KMS-11 (cell line): Measurements from ENCODE around the gene STAC3.
"Not testable (repeated sequence)": the region's sequence is repeated elsewhere in the genome, so short reads cannot be mapped to it uniquely, and the experiment has no call there.

Experiments used
- H2AFZ ChIP-seq: fragments of 200-600 bp; sonication (generic); 2 replicates; pipeline ENCODE4 v1.6.1; 2016; ENCODE audit warnings: antibody characterized with exemption, mixed run types, low read depth
- H3K27ac ChIP-seq: fragments of 200-600 bp; sonication (generic); 2 replicates; pipeline ENCODE4 v1.6.1; 2016; ENCODE audit warnings: mild to moderate bottlenecking, mixed run types
- H3K27me3 ChIP-seq: fragments of 200-600 bp; sonication (generic); 2 replicates; pipeline ENCODE4 v1.6.1; 2017; ENCODE audit warnings: mild to moderate bottlenecking, low read depth, mixed run types, moderate library complexity; ENCODE audit not compliant: insufficient read depth
- H3K36me3 ChIP-seq: fragments of 200-600 bp; sonication (generic); 2 replicates; pipeline ENCODE4 v1.6.1; 2017; ENCODE audit warnings: mild to moderate bottlenecking, mixed run types; ENCODE audit not compliant: insufficient read depth
- H3K4me1 ChIP-seq: fragments of 200-600 bp; sonication (generic); 2 replicates; pipeline ENCODE4 v1.6.1; 2016; ENCODE audit warnings: mild to moderate bottlenecking, low read depth, mixed run types; ENCODE audit not compliant: poor library complexity, severe bottlenecking
- H3K4me2 ChIP-seq: fragments of 200-600 bp; sonication (generic); 2 replicates; pipeline ENCODE4 v1.7.0; 2016; ENCODE audit warnings: mild to moderate bottlenecking, mixed run types
- H3K4me3 ChIP-seq: fragments of 200-600 bp; sonication (generic); IDR thresholded peaks from 2 replicates; pipeline ENCODE4 v1.6.1; 2017; ENCODE audit warnings: low read depth, low read length, mixed read lengths; ENCODE audit not compliant: insufficient read depth
- H3K79me2 ChIP-seq: fragments of 200-600 bp; sonication (generic); 2 replicates; pipeline ENCODE4 v1.6.1; 2016; ENCODE audit warnings: low read depth, mixed run types; ENCODE audit not compliant: insufficient read depth
- H3K9ac ChIP-seq: fragments of 200-600 bp; sonication (generic); 2 replicates; pipeline ENCODE4 v1.6.1; 2016; ENCODE audit warnings: mild to moderate bottlenecking, mixed run types
- H4K20me1 ChIP-seq: fragments of 200-600 bp; sonication (generic); 2 replicates; pipeline ENCODE4 v1.6.1; 2016; ENCODE audit warnings: mild to moderate bottlenecking, mixed run types; ENCODE audit not compliant: insufficient read depth
- TF ChIP-seq, protein P1 (sequence below): fragments of 200-600 bp; sonication (generic); conservative IDR thresholded peaks from 2 replicates; pipeline ENCODE4 v1.6.1; 2017; ENCODE audit warnings: low read depth, mild to moderate bottlenecking, antibody characterized with exemption, low read length, moderate library complexity, mixed read lengths

The STAC3 gene

DNA sequence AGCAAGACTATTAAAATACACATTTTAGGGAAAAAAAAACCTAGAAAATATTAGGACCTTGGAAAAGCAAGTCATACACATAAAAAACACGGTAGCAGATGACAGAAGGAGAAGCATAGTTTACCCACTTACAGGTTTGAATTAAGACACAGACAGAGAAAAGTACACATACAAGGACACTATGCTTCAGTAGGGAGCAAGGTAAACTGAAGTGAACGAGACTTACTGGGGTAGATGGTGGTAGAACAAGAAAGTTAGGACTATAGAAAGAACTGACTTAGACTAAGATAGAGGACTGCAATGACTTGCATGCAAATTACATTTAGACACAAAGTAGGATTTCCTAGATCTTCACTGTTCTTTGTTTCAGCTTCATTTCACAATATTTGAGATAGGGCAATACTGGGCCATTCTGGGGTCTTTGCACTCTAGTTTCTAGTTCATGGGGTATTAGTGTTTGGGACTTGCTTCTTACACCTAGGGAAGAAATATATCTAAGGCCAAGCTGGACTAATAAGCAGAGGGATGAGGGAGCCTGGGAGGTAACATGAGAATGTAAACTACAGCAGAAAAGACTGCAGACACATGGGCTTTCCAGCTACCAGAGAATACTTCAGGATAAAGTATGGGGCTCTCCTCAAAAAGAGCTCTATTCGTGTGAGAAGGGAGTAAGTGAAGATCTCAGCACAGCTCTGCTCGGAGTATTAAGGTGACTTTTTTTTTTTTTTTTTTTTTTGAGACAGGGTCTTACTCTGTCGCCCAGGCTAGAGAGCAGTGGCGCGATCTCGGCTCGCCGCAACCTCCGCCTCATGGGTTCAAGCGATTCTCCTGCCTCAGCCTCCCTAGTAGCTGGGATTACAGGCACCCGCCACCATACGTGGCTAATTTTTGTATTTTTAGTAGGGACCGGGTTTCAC, 27.7 kb upstream of the STAC3 start:
- H3K4me3 ChIP-seq: no peak overlapping the region
- H3K27me3 ChIP-seq: no peaks in the 10 kb centered on the region
- no peaks in the 10 kb centered on the region for H3K36me3 ChIP-seq
- no peak overlapping the region for H3K27ac ChIP-seq
- no peak overlapping the region for H2AFZ ChIP-seq
- H4K20me1 ChIP-seq: no peaks in the 10 kb centered on the region
- no peaks in the 10 kb centered on the region for H3K79me2 ChIP-seq
- no peaks in the 10 kb centered on the region for H3K4me1 ChIP-seq
- no peak overlapping the region for H3K4me2 ChIP-seq
- H3K9ac ChIP-seq: no peak overlapping the region
- TF ChIP-seq, protein P1, sequence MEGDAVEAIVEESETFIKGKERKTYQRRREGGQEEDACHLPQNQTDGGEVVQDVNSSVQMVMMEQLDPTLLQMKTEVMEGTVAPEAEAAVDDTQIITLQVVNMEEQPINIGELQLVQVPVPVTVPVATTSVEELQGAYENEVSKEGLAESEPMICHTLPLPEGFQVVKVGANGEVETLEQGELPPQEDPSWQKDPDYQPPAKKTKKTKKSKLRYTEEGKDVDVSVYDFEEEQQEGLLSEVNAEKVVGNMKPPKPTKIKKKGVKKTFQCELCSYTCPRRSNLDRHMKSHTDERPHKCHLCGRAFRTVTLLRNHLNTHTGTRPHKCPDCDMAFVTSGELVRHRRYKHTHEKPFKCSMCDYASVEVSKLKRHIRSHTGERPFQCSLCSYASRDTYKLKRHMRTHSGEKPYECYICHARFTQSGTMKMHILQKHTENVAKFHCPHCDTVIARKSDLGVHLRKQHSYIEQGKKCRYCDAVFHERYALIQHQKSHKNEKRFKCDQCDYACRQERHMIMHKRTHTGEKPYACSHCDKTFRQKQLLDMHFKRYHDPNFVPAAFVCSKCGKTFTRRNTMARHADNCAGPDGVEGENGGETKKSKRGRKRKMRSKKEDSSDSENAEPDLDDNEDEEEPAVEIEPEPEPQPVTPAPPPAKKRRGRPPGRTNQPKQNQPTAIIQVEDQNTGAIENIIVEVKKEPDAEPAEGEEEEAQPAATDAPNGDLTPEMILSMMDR: no peak

- Histone ChIP-seq H2AFZ (no peak overlapping the region), H4K20me1 (no peaks in the 10 kb centered on the region), H3K27me3 (no peaks in the 10 kb centered on the region), H3K27ac (no peak overlapping the region), H3K9ac (no peak overlapping the region), H3K4me2 (no peak overlapping the region), H3K36me3 (no peaks in the 10 kb centered on the region), H3K79me2 (no peaks in the 10 kb centered on the region), H3K4me1 (no peaks in the 10 kb centered on the region), H3K4me3 (no peak overlapping the region)
- TF ChIP-seq, protein P1: peak; percentile 62
These were observed 26.1 kb upstream of the STAC3 start for GRCh38 chr12:57276935-57277563.

DNA sequence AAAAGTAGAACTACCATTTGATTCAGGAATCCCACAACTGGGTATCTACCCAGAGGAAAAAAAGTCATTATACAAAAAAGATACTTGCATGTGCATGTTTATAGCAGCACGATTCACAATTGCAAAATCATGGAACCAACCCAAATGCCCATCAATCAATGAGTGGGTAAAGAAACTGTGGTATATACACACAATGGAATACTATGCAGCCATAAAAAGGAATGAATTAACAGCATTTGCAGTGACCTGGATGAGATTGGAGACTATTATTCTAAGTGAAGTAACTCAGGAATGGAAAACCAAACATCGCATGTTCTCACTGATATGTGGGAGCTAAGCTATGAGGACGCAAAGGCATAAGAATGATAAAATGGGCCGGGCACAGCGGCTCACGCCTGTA, 25.2 kb upstream of the STAC3 start:
- not testable (repeated sequence) for H3K4me3 ChIP-seq, H2AFZ ChIP-seq, H4K20me1 ChIP-seq, H3K4me1 ChIP-seq, H3K36me3 ChIP-seq, H3K4me2 ChIP-seq, H3K27me3 ChIP-seq, H3K9ac ChIP-seq, H3K27ac ChIP-seq, H3K79me2 ChIP-seq

DNA sequence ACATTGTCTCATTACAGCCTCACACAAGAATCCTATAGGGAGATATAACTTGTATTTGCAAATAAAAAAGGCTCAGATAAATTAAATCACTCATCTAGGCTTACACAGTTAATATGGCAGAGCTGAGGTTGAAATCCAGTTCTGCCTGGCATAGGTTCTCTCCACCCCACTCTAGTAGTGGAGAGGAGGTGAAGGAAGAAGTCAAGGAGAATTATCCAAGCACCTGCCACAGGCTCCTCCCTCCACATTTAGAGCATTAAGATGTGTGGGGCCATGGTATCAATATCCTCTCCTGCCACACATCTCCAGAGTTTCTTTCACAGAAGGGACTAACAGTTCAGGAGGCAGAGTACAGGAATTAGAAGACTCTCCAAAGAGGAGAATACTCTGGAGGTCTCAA, 22.5 kb upstream of the STAC3 start:
- Histone ChIP-seq H3K27ac (no peak overlapping the region), H2AFZ (no peak overlapping the region), H3K27me3 (no peaks in the 10 kb centered on the region), H3K4me2 (no peak overlapping the region), H3K79me2 (no peaks in the 10 kb centered on the region), H3K36me3 (no peaks in the 10 kb centered on the region), H3K4me3 (no peak overlapping the region), H3K9ac (no peak overlapping the region), H4K20me1 (no peaks in the 10 kb centered on the region), H3K4me1 (no peaks in the 10 kb centered on the region)
- TF ChIP-seq, protein P1: no peak
